ENCODE results near the gene TRIP4. TPM values are rescaled to one million over a fixed set of nuclear protein-coding genes. Genes with fewer than 3 reads are reported as not detected.
"Not testable (repeated sequence)": the region's sequence is repeated elsewhere in the genome, so short reads cannot be mapped to it uniquely, and the experiment has no call there.

Gene TRIP4
- total RNA-seq, 4 donors from 2014 or later = 16.9 to 53.3 (median 23.9) TPM

- in situ Hi-C loops (cut with MboI; ENCODE audit: low pct_ligation_motif_present in 1 of 4, low pct_unique_long_range_greater_than_20kb in 1 of 4, low sequenced_read_pairs in 3 of 4) (no loop called here), intact Hi-C loops (cut with DNase I; ENCODE audit: low total_unique reads) (no loop called here)
- Histone ChIP-seq H3K4me1 (peaks cover 0 to 8% (median 1%) of the 10 kb centered on the region in 4 donors), H3K36me3 (no peaks in the 10 kb centered on the region), H3K9me3 (no peaks in the 10 kb centered on the region), H3K4me3 (no peak overlapping the region), H3K27ac (no peak overlapping the region), H3K27me3 (no peaks in the 10 kb centered on the region)
- no peak for DNase-seq
- 70 to 79% methylated on average over 2 of the region's 2 CpGs for WGBS, 2 donors (ENCODE audit: low coverage in 1 of 2)
- TF ChIP-seq POLR2A (IDR thresholded peaks at IDR 0.05) (no peak), POLR2AphosphoS5 (IDR thresholded peaks at IDR 0.05) (no peak), EP300 (IDR thresholded peaks at IDR 0.05; ENCODE audit: low read depth) (no peak), CTCF (IDR thresholded peaks at IDR 0.05) (no peak)
These were observed 106.0 kb downstream of the TRIP4 start for GRCh38 chr15:64493641-64494040.

GRCh38 chr15:64495968-64496367 lies 108.3 kb downstream of the TRIP4 start:
- intact Hi-C loops (cut with DNase I; ENCODE audit: low total_unique reads); H3K27ac ChIP-seq; in situ Hi-C loops (cut with MboI; ENCODE audit: low pct_ligation_motif_present in 1 of 4, low pct_unique_long_range_greater_than_20kb in 1 of 4, low sequenced_read_pairs in 3 of 4); H3K27me3 ChIP-seq; H3K4me3 ChIP-seq; H3K9me3 ChIP-seq; H3K36me3 ChIP-seq; DNase-seq: not testable (repeated sequence)
- WGBS, 2 donors (ENCODE audit: low coverage in 1 of 2) = 97 to 100% methylated on average over 2 of the region's 2 CpGs
- peaks cover 0 to 12% (median under 1%) of the 10 kb centered on the region in 4 donors for H3K4me1 ChIP-seq

- H3K36me3 ChIP-seq = peaks cover 0 to 3% (median 0%) of the 10 kb centered on the region in 4 donors
- H3K27me3 ChIP-seq = no peaks in the 10 kb centered on the region
- H3K4me1 ChIP-seq = peaks cover 18 to 49% (median 21%) of the 10 kb centered on the region in 4 donors
- DNase-seq = no peak
- in situ Hi-C loops (cut with MboI; ENCODE audit: low pct_ligation_motif_present in 1 of 4, low pct_unique_long_range_greater_than_20kb in 1 of 4, low sequenced_read_pairs in 3 of 4) (no loop called here), intact Hi-C loops (cut with DNase I; ENCODE audit: low total_unique reads) (no loop called here)
- WGBS, 2 donors (ENCODE audit: low coverage in 1 of 2) = 50 to 60% methylated on average over 2 to 3 of the region's 3 CpGs
- H3K9me3 ChIP-seq = no peaks in the 10 kb centered on the region
- H3K27ac ChIP-seq = peak overlapping the region in 2 of 4 donors; percentile 57 to 77
- no peak overlapping the region for H3K4me3 ChIP-seq
- no peak for TF ChIP-seq CTCF (IDR thresholded peaks at IDR 0.05)
- TF ChIP-seq EP300 (IDR thresholded peaks at IDR 0.05; ENCODE audit: low read depth) = no peak
- TF ChIP-seq POLR2AphosphoS5 (IDR thresholded peaks at IDR 0.05) = no peak
- TF ChIP-seq POLR2A (IDR thresholded peaks at IDR 0.05) = no peak
These were observed 113.2 kb downstream of the TRIP4 start for GRCh38 chr15:64500695-64501395.

GRCh38 chr15:64501396-64501715 lies 113.7 kb downstream of the TRIP4 start:
- 72 to 100% methylated on average over 1 of the region's 1 CpG for WGBS, 2 donors (ENCODE audit: low coverage in 1 of 2)
- TF ChIP-seq CTCF (IDR thresholded peaks at IDR 0.05) (no peak), EP300 (IDR thresholded peaks at IDR 0.05; ENCODE audit: low read depth) (no peak), POLR2A (IDR thresholded peaks at IDR 0.05) (no peak), POLR2AphosphoS5 (IDR thresholded peaks at IDR 0.05) (no peak)
- H3K36me3 ChIP-seq = peaks cover 0 to 3% (median 0%) of the 10 kb centered on the region in 4 donors
- H3K9me3 ChIP-seq = no peaks in the 10 kb centered on the region
- no peaks in the 10 kb centered on the region for H3K27me3 ChIP-seq
- peak overlapping the region in 2 of 4 donors; percentile 57 to 77 for H3K27ac ChIP-seq
- DNase-seq = no peak
- H3K4me3 ChIP-seq = no peak overlapping the region
- intact Hi-C loops (cut with DNase I; ENCODE audit: low total_unique reads) (no loop called here), in situ Hi-C loops (cut with MboI; ENCODE audit: low pct_ligation_motif_present in 1 of 4, low pct_unique_long_range_greater_than_20kb in 1 of 4, low sequenced_read_pairs in 3 of 4) (no loop called here)
- H3K4me1 ChIP-seq = peaks cover 18 to 48% (median 21%) of the 10 kb centered on the region in 4 donors

GRCh38 chr15:64502151-64502550 lies 114.5 kb downstream of the TRIP4 start:
- WGBS, 2 donors (ENCODE audit: low coverage in 1 of 2) = 55 to 83% methylated on average over 2 of the region's 2 CpGs
- no peak for TF ChIP-seq POLR2AphosphoS5 (IDR thresholded peaks at IDR 0.05)
- no peak for TF ChIP-seq EP300 (IDR thresholded peaks at IDR 0.05; ENCODE audit: low read depth)
- no peak for TF ChIP-seq CTCF (IDR thresholded peaks at IDR 0.05)
- no peak for TF ChIP-seq POLR2A (IDR thresholded peaks at IDR 0.05)
- Histone ChIP-seq H3K9me3 (no peaks in the 10 kb centered on the region), H3K36me3 (peaks cover 0 to 3% (median 0%) of the 10 kb centered on the region in 4 donors), H3K4me1 (peaks cover 22 to 56% (median 28%) of the 10 kb centered on the region in 4 donors), H3K27me3 (no peaks in the 10 kb centered on the region), H3K4me3 (no peak overlapping the region), H3K27ac (peak overlapping the region; percentile 57 to 77 (median 72))
- no peak for DNase-seq
- in situ Hi-C loops (cut with MboI; ENCODE audit: low pct_ligation_motif_present in 1 of 4, low pct_unique_long_range_greater_than_20kb in 1 of 4, low sequenced_read_pairs in 3 of 4) (no loop called here), intact Hi-C loops (cut with DNase I; ENCODE audit: low total_unique reads) (no loop called here)

Measured in transverse colon (tissue), 4 donors.